HG02981 (cell line): Measurements from ENCODE around the gene GFRA1.

Experiments
- ATAC-seq: cut with Tn5 transposase; IDR thresholded peaks from one replicate; pipeline ENCODE4 v1.9.1; 2021; ENCODE audit warnings: mild to moderate bottlenecking, moderate library complexity; ENCODE audit not compliant: unreplicated experiment

The GFRA1 gene

GRCh38 chr10:116271593-116272439 is 1.2 kb downstream of the GFRA1 start:
- ATAC-seq, result no peak

- no peak for ATAC-seq
Observed at GRCh38 chr10:116270771-116271592, 2.0 kb downstream of the GFRA1 start.

DNA sequence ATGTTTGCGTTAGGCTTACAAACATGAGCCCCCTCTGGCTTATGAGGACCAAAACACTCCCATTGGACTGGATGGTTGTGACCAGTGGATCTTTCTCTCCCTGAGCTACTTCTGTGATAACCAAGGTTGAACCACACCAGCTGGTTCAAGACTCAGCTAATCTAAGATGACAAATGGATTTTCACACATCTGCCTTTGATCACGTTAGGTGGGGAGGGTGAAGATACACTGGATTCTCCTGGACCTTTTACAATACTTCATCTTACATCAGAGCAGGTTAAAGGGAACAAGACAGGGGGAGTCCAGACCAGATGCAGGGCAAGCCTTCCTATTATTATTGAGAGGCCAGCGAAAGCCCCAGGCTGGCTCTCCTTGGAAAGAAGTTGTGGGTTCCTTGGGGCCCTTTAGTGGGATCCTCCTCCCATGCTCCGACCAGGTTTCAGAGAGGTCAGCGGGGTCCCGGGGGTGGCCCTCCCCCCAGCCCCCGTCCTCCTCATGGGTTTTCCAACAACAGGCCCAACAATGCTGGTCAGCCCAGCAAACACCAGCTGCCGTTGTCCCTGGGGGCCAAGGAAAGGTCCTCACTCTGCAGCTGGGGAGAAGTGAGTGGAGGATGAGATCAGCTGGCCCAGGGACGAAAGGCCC is 2.8 kb downstream of the GFRA1 start:
- no peak for ATAC-seq

- no peak for ATAC-seq
Observed at GRCh38 chr10:116269619-116270018, 3.4 kb downstream of the GFRA1 start.

DNA sequence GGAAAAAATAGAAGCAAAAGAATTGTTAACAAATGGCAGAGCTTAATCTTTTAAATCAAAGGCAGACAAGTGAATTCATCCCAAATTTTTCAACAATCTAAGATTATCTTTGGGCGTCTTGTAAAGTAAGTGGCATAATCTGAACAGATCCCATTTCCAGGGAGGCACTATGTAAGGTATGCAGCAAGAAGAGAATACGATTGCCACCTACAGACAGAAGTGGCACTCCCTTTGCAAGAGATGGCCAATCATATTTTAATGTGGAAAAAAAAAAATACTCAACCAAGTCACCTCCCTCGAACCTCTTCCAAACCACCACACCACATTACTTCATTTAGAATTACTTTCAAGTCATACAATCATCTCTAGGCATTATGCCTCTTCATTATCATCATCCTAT is 4.0 kb downstream of the GFRA1 start:
- ATAC-seq, result no peak

- no peak for ATAC-seq
Observed at GRCh38 chr10:116265686-116266085, 7.3 kb downstream of the GFRA1 start.

DNA sequence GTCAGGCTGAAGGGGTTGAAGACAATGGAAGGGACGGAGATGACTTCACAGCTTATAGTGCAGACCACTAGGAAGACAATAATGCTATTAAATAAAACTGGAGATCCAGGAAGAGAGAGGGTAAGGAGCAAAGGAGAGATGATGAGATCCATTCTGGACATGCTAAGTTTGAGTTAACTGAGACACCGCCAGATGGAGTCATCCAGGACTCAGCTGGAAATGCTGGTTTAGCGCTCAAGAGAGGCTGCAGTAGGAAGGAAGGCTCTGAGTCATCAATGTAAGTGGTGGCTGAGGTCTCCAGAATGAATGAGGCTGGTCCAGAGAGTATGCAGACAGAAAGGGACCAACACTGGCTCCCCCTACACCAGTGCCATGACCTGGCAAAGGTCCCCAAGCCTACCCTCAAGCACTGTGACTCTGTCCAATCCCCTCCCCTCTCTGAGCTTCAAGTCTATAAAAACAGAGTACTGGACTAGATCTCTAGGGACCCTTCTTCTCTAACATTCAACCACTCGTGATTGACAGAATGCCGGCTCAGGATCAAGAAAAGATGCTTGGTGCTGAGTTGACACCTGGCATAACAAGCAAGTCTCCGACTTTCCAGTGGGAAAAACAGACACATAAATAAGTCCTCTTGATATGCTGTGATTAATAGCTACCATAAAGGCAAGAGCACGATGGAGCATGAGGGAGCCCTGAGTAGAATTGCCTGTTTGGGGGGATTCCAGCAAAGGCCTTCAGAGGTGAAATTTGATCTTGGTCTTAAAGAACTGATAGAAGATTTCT is 8.9 kb downstream of the GFRA1 start:
- ATAC-seq, result no peak

DNA sequence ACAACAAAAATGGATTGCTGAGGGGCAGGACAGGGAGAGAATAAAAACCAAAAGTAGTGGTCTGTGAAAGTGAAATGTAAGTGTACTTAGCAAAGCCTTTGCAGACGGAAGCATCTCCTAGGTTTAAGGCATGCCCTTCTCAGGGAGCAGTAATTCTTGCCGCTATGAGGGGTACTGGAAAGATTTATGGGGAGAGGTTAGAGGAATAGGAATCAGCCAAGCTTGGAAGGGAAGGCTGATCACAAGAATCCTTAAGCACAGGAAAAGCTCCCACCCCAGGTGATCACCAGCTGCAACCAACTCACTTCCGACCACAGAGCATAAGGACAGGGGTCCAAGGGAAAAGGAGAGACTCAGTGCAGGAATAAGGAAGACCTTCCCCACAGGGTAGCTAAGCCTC is 10.3 kb downstream of the GFRA1 start:
- ATAC-seq, result no peak

GRCh38 chr10:116260599-116260998 is 12.4 kb downstream of the GFRA1 start:
- no peak for ATAC-seq

DNA sequence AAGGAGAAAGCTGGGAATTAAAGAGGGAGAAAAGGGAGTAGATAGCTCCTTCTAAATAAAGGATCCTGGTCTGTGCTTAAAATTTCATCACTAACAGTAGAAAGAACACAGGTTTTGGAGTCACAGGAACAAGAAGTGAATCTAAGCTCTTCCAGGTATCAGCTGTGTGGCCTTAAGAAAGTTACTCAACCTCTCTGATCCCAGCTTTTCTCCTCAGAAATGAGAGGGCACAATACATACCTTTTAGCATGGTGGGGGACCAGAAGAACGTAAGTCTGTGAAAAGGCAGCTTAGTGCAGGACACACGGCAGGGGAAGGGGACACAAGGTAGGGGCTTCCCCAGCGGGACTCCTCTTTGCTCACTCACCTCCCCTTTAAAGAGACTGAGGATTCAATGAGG is 13.4 kb downstream of the GFRA1 start:
- ATAC-seq, result no peak

GRCh38 chr10:116257785-116258184 is 15.2 kb downstream of the GFRA1 start:
- ATAC-seq, result no peak

DNA sequence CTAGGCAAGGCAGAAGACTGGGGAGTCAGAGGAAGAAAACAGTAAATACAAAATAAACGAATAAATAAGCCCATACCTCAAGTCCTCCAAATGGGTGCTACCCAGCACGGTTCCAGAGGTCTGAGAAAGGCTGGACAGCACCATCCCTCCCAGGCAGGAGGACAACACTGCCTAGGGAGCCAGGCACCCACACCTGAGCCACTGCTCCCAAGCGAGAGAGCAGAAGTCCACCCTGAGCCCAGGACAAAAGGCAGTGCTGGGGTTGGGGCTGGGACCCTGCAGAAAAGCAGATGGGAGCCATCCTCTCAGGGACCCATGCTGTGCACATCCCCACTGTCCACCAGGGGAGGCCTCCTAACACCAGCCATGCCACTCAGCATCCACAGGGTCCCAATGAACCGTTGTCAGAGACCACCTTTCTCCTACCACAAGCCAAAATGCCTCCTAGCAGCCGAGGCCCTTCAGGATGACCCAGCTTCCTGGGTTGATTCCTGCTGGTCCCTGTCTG is 16.2 kb downstream of the GFRA1 start:
- ATAC-seq, result no peak

DNA sequence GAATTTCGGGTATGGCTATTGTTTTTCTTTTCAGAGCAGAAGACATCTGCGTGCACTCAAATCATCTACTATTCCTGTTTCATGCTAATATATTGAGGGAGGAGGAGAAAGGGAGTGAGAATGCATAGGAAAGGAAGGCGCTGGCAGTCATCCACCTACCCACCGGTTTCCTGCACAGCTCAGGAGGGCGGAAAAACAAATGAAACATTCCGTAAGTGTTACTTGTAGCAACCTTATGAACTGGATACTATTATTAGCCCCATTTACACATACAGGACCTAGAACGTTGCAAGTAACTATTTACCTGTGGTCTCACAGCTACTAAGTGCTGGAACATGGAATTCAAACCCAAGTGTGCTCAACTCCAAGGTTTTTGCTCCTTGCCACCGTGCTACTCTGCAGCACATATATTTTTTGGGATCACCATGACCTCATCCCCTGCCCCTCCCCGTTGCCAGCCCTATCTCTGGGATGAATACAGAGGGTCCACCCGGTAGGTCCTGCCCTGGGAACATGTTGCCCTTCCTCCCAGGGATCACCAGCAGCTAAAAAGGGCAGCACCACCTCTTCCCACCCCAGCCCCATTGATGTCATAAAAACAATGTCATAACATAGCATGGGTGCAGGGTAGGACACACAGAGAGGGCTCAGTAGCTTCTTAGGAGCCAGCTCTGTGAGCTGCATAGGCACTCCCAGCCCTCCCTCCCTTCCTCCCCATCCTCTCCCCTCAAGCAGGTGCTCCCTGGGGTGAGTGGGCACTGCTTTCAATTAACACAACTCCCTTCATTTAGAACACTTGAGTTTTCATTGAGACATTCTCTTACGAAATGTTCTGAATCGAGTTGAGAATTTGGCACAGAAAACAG is 16.9 kb downstream of the GFRA1 start:
- no peak for ATAC-seq

DNA sequence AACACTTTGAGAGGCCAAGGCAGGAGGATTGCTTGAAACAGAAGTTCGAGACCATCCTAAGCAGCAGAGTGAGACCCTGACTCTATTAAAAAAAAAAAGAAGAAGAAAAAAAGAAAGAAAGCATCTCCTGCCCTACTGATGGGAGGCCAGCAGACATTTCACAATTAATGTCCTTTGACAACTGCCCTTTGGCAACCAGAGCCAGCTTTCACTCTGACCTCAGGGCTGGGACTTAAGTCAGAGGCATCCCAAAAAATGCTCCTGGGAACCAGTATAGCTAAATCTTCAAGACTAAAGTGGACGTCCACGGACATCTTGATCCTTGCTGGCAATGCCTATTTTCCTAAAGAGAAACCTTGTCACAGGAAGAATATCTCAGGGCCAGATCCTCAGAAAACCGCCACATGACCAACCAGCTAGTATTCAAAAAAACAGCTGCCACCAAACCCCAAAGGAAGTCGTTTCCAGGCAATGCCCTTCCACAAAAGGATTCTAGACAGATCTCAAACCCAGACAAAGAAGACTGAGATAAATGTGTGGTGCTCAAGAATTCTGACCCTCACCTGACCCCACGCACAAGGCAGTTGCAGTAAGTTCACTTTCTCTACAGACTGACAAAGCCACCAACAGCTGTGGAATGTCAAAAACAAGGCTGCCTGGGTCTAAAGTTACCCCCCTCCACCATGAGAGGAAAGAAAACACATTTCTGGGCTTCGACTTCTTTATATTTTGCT is 18.4 kb downstream of the GFRA1 start:
- ATAC-seq, result no peak

DNA sequence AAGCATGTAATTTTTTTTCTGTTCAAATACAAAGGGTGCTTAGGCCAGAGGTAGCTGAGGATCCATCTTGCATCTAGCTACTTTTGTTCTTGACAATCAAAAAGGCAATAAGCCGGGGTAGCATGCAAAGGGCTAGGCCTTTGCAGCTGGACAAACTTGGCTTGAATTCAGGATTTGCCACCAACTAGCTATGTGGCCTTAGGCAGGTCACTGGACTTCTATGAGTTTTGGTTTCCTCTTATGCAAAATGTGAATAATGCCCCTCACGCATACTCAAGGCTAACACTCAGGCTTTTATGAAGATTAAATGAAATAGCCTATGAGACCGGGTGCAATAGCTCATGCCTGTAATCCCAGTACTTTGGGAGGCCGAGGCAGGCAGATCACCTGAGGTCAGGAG is 19.3 kb downstream of the GFRA1 start:
- no peak for ATAC-seq

DNA sequence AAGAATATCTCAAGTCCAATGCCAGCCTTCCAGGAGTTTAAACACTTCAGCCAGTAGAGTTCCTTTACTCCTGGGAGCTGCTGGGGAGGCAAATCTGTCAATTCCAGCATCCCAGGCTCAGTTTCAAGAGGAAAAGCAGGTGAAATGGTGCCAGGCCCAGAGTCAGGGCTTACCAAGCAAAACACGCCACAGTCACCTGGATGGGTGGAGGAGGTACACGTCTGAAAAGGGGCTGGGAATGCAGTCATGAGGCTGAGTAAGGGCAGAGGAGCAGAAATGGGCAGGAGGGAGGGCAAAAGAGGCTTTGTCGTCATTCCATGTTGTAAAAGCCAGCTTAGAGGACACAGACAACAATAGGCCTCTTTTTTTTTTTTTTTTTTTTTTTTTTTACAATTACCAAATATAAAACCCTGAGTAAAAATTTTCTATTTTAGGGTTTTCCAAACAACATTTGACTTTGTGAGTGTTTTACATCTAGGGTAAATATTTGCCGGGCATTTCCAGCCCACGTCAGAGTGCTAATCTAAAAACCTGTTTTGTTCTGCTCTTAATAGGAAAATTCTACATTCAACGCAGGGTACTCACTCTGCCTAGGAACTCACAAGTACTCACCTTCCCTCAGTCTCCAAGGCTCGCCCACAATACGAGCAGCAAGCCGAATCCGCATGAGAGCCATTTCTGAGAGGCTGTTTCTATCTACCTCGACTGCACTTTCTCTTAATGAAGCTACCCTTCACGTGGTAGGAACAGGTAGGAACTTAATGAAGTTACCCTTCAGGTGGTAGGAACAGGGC is 21.2 kb downstream of the GFRA1 start:
- no peak for ATAC-seq

DNA sequence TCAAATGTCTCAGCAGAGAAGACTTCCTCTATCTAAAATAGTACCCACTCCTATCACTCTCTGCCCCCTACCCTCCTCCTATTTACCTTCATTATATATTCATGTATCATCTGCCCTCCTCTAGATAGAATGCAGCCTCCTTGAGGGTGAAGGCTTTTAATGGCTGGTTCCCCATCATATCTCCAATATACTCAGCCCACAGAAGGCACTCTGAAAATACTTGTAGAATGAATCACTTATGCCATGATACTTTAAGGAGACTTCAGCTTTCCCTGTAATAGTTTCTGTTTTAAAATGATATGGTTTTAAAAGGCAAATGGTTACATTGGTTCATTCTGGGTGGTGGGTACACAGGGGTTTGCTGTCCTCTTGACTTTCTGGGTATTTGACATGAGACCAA is 25.3 kb downstream of the GFRA1 start:
- ATAC-seq, result no peak

GRCh38 chr10:116246263-116246662 is 26.7 kb downstream of the GFRA1 start:
- ATAC-seq, result no peak
